NT2/D1 (cell line): ENCODE measurements around the gene SCAF4.

Experiments
- SUZ12 ChIP-seq: IDR thresholded peaks from 2 replicates; pipeline ENCODE4 v1.6.1; 2011; ENCODE audit not compliant: insufficient read length, insufficient read depth; ENCODE audit errors: extremely low read depth
- YY1 ChIP-seq: IDR thresholded peaks from 2 replicates; pipeline ENCODE4 v1.6.1; 2011; ENCODE audit not compliant: insufficient read length, insufficient read depth
- ZNF274 ChIP-seq: IDR thresholded peaks from 2 replicates; pipeline ENCODE4 v1.6.1; 2011; ENCODE audit warnings: mild to moderate bottlenecking, low read depth, low read length

GRCh38 chr21:31752352-31752751 is 20.4 kb upstream of the SCAF4 start:
- TF ChIP-seq YY1 (no peak), ZNF274 (no peak), SUZ12 (no peak)
